Astrocyte of the cerebellum (primary cell): ENCODE data around the gene KMT5B.

Experiments
- DNase-seq: peaks from one replicate; pipeline ENCODE4 v3.0.0-alpha.2; 2011; ENCODE audit warnings: low read depth
- H3K4me3 ChIP-seq: 2 replicates; pipeline ENCODE4 v1.5.1; 2011; ENCODE audit warnings: mild to moderate bottlenecking, low read depth, low read length, moderate library complexity
- CTCF ChIP-seq: IDR thresholded peaks from 2 replicates; pipeline ENCODE4 v1.5.1; 2012; ENCODE audit warnings: low read length, low read depth, moderate library complexity, mild to moderate bottlenecking; ENCODE audit errors: missing control alignments
- in situ Hi-C: cut with HindIII; loops from 2 replicates; pipeline ENCODE4 v1.10.0; 2017; ENCODE audit warnings: low sequenced_read_pairs

Gene KMT5B

DNA sequence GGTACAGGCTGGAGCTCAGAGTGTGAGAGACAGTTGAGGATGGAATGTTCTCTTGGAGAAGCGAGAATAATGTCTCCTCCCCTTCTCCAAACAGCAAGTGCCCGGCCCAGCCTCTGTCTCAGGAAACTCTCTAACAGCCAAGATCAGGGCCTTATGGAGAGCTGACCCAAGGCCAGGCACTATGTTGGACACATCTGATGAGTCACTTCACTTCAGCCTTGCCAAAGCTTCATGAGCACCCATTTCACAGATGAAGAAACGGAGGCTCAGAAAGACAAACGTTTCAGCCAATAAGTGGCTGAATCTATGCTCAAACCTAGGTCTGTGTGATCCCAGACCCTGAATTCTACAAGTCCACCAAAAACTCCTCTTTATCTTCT lies 69.8 kb downstream of the KMT5B start:
- in situ Hi-C loops = no loop called here
- no peak for DNase-seq
- no peak overlapping the region for H3K4me3 ChIP-seq
- TF ChIP-seq CTCF = no peak

GRCh38 chr11:68142441-68143309 lies 70.4 kb downstream of the KMT5B start:
- in situ Hi-C loops = no loop called here
- no peak overlapping the region for H3K4me3 ChIP-seq
- no peak for DNase-seq

DNA sequence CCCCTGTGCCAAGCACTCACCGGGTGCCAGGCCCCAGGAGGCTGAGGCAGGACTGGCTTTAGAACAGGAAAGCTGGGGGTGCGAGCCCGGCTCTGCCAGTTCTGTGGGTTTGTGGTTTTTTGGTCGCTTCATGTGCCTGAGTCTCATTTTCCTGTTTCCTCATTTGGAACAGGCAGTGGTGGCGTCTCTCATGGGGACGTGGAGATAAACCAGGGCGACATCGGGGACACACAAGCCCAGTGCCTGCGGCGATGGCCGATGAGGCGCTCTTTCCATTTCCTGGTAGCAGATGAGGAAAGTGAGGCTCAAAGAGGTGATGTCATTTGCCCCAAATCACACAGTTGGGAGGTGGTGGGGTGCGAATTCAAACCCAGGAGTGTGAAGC lies 71.1 kb downstream of the KMT5B start:
- DNase-seq = no peak
- no peak for TF ChIP-seq CTCF
- no peak overlapping the region for H3K4me3 ChIP-seq
- in situ Hi-C loops = no loop called here

More at GRCh38 chr11:68142441-68143309, 70.4 kb downstream of the KMT5B start:
- TF ChIP-seq CTCF = no peak

DNA sequence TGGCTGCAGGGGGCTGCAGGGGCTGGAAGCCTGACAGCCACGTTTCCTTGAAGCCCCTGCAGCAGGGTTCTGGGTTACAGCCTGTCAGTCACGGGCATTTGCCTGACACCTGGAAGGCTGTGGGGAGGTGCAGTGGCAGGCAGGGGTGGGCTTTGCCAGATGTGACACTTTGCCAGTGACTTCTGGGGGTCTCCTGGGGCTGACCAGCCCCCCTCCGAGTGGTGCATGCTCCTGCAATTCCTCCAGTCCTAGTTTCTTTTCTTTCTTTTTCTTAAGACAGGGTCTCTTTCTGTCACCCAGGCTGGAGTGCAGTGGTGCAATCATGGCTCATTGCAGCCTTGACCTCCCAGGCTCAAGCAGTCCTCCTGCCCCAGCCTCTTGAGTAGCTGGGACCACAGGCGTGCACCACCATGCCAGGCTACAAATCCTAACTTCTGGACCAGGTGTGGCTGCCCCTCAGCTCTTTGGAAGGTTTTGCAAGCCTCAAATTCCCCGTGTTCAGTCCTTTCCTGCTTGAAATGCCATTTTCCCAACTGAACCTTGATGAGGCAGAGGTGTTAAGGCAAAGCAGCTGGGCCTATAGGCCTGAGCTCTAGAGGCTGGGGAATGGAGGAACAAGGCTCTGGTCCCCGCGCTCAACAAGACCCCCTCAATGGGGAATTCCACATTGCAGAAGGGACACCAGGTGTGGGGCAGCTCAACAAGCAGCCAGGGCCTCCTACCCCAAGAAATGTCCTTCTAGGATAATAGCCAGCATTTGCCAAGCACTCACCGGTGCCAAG lies 71.7 kb downstream of the KMT5B start:
- DNase-seq = no peak
- TF ChIP-seq CTCF = no peak
- no peak overlapping the region for H3K4me3 ChIP-seq
- in situ Hi-C loops = no loop called here

GRCh38 chr11:68140496-68141245 lies 72.4 kb downstream of the KMT5B start:
- H3K4me3 ChIP-seq = no peak overlapping the region
- no peak for TF ChIP-seq CTCF
- in situ Hi-C loops = no loop called here
- no peak for DNase-seq

DNA sequence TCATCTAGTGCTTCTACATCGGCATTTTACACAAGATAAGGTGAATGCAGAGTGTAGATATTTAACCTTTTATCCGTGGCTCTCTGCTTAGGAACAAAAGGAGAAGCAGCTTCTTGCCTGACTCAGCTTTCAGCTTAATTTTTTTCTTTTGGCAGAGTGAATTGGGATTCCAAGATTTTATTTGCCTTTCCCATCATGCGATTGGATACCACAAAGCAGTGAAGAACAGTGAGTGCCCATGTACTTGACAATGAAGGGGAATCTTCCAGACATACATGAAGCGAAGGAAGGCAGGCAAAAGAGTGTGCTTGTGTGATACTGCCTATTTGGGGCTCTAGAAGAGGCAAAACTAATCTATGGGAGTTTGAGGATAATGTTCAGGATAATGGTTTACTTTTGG lies 74.9 kb downstream of the KMT5B start:
- no peak for TF ChIP-seq CTCF

More for the DNA sequence above, 74.9 kb downstream of the KMT5B start:
- no peak overlapping the region for H3K4me3 ChIP-seq
- in situ Hi-C loops = no loop called here
- DNase-seq = no peak
